SH-SY5Y (cell line): ENCODE data around the gene TBL2.

Source experiments
- GATA2 ChIP-seq: IDR thresholded peaks from 2 replicates; pipeline ENCODE4 v1.6.1; 2011; ENCODE audit warnings: mild to moderate bottlenecking, low read depth, low read length
- GATA3 ChIP-seq: IDR thresholded peaks from 2 replicates; pipeline ENCODE4 v1.6.1; 2011; ENCODE audit warnings: low read depth, mild to moderate bottlenecking, low read length, moderate library complexity

Gene TBL2

DNA sequence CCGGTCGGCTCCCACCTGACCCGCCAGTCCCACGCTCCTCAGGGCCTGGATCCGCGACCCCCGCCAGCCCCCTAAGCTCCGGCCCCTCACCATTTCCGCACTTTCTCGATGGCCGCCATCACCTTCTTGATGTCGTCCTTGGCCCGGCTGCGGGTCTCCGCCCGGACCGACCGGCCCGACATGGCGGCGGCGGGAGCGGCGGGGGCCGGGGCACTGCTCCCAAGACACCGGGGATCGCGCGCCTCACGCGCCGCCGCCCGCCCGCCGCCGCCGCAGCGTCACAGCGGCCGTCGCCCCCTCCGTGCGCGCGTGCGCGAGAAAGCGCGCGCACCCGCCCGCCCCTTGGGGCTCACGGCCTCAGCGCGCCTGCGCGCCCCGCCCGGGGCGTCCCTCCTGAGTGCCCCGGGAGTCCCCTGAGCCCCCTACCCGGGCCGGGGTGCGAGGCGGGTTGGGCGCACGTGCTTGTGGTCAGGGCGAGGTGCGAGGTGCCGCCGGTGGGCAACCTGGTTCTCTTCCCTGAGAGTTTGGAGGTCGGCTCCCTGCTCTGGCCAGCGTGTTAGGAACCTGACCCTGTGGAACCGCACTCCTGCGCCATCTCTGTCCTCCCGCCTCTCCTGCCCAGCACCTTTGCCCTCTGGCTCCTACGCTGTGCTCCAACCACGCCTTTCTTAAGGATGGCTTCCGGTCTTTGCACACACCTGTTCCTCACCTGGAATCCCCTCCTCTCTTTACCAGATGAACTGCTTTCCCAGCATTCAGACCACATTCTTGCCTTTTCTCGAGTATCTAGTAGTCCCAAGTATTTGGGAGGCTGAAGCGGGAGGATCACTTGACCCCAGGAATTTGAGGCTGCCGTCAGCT is 20.8 kb downstream of the TBL2 start, which contains the start of gene BCL7B:
BCL7B (minus strand) TSS at position 294 of the 861 bp plus-strand sequence; CDS start at position 182, 112 bp downstream.
- no peak for TF ChIP-seq GATA2
- TF ChIP-seq GATA3, result no peak

DNA sequence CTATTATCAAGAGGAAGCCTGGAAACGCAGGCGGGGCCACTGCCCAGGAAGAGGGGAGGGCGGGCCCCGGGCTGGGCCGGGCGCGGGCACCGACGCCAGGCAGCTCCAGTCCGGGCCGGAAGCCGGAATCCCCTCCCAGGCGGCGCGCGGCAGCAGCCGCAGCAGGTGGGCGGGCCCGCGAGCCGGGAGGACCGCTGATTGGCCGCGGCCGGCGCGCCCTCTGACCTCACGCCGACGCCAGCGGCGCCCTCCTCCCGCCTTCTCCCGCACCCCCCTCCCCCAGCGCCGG is 21.3 kb downstream of the TBL2 start:
- no peak for TF ChIP-seq GATA3
- TF ChIP-seq GATA2, result no peak

DNA sequence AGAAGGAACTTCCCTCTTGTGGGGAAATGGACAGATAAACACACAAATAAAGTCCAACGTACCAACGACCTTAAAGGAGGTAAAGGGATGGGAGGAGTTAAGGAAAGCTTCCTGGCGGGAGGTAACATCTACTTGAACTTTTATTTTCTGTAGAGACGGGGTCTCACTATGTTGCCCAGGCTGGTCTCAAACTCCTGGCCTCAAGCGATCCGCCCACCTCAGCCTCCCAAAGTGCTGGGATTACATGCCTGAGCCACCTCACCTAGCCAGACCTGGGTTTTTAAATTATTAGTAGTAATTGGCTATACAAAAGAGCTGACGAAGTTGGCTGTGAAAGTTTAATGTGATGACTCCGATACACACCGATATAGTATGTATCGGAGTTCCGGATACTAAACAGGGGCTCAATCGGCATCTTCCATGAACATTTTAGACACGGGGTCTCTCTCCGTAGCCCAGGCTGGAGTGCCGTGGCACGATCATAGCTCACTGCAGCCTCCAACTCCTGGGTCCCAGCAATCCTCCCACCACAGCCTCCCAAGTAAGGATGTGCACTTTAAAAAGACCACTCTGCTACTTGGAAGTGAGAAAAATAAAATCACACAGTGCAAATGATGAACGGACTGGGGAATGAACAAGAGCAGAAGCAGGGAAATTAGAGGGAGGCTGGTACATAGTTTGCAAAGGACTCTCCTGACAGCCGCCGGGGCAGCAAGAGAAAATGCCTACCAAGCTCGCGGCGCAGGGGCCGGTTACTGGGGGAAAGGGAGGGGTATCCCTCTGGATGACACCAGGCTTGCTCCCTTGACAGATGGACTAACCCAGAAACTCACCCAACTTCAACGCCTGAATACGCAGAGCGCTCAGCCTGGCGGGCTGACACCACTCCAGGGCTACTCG is 21.9 kb downstream of the TBL2 start:
- no peak for TF ChIP-seq GATA2
- TF ChIP-seq GATA3, result no peak

- no peak for TF ChIP-seq GATA2
- no peak for TF ChIP-seq GATA3
Observed at GRCh38 chr7:73555411-73555982, 22.9 kb downstream of the TBL2 start.

DNA sequence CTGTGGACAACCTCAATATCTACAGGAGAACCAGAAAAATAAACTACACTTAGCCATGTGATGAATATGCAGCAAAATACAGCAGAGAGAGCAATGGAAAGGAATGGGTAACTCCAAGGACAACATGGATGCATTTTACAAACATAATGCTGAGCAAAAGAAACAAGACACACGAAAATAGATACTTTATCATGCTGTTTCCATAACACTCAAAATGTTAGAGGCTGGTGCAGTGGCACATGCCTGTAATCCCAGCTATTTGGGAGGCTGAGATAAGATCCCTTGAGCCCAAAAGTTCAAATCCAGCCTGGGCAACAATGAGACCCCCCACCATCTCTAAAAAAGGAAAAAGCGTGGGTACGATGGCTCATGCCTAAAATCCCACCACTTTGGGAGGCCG is 29.2 kb downstream of the TBL2 start:
- TF ChIP-seq GATA2, result no peak
- TF ChIP-seq GATA3, result no peak

DNA sequence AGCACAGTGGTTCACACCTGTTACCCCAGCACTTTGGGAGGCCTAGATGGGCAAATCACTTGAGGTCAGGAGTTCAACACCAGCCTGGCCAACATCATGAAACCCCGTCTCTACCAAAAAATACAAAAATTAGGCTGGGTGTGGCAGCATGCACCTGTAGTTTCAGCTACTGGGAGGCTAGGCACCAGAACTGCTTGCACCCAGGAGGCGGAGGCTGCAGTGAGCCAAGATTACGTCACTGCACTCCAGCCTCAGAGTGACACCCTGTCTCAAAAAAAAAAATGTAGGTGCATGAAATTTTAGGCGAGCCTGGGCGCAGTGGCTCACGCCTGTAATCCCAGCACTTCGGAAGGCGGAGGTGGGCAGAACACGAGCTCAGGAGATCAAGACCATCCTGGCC is 30.5 kb downstream of the TBL2 start:
- no peak for TF ChIP-seq GATA3
- no peak for TF ChIP-seq GATA2

- TF ChIP-seq GATA3 (no peak), GATA2 (no peak)
Observed at GRCh38 chr7:73544678-73545077, 33.7 kb downstream of the TBL2 start.

DNA sequence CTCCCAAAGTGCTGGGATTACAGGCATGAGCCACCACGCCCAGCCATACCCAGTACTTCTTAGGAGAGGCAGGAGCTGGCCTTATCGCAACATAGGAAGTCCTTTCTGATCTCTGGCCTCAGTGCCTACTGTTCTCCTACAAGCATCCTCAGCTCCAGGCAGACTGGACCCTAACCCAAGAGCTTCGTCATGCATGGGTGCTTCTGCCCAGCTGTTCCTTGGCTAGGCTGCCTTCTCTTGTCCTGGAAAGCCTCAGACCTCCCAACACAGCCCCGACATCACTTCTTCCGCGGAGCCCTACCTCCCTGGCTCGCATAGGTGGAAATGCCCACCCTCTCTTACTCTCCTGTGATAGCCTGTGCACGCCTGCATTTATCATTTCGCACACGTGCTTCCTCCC is 36.7 kb downstream of the TBL2 start:
- no peak for TF ChIP-seq GATA2
- no peak for TF ChIP-seq GATA3

GRCh38 chr7:73539709-73540108 is 38.7 kb downstream of the TBL2 start:
- TF ChIP-seq GATA3 (no peak), GATA2 (no peak)

DNA sequence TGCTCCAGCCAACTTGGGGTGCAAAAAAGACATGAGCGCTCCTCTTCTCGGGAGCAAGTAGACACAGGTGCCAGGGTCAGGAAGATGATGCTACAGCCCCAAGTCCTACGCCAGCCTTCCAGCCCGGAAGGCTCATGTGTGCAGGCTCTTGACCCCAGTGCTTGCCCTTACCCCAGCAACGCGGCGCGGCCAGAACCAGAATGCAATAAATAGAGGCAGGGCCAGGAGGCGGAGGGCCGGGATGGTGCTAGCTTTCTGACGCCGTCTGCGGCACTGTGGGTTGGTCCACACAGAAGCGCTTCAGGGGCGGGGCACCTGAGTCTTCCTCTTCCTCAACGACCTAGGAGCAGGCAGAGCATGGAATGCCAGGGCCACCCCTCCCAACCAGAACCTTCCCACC is 41.3 kb downstream of the TBL2 start:
- no peak for TF ChIP-seq GATA2
- TF ChIP-seq GATA3, result no peak

DNA sequence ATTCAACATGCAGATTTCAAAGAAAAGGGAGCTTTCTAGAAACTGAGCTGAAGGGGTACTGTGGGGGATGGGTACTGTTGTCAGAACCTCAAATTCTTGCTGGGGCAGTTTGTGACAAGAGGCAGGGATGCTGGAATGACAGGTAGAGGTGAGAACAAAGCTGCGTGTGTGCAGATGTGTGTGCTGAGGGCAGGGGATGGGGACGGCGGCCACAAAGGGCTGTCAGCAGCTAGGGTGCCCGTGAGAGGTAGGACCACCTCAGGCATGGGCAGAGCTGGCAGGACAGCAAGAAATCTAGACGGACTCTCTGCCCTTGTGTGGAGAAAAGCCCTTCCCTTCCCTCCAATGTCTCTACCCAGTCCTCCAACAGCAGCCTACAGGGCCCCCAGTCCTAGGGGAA is 41.9 kb downstream of the TBL2 start:
- TF ChIP-seq GATA3 (no peak), GATA2 (no peak)

GRCh38 chr7:73533742-73534141 is 44.6 kb downstream of the TBL2 start:
- TF ChIP-seq GATA2, result no peak
- no peak for TF ChIP-seq GATA3

GRCh38 chr7:73532224-73532623 is 46.2 kb downstream of the TBL2 start:
- TF ChIP-seq GATA3 (no peak), GATA2 (no peak)

GRCh38 chr7:73530800-73531199 is 47.6 kb downstream of the TBL2 start:
- no peak for TF ChIP-seq GATA3
- no peak for TF ChIP-seq GATA2
